HG03521 (cell line): Measurements from ENCODE around the gene INTS6.

ENCODE experiments used
- ATAC-seq: cut with Tn5 transposase; IDR thresholded peaks from one replicate; pipeline ENCODE4 v1.9.1; 2021; ENCODE audit warnings: mild to moderate bottlenecking, moderate library complexity; ENCODE audit not compliant: unreplicated experiment

INTS6 gene

DNA sequence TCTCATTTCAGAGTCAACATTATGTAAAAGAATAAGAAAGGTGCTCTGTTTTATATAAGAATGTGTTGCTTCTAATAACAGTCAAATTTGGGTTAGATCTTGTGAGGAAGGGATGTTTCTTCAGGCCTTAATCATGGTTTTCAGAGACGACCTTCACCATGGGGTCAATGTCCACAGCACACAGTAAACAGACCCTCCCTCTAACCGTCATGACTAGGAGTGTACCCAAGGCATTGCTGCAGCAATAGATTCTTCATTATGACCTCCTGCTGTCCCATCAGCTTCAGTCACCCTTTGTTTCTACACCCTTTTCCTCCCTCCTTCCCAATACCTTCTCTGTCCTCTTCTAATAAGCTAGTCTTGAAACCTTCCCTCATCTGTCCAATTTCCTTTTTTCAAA, 97.6 kb downstream of the INTS6 start:
- ATAC-seq, result no peak

DNA sequence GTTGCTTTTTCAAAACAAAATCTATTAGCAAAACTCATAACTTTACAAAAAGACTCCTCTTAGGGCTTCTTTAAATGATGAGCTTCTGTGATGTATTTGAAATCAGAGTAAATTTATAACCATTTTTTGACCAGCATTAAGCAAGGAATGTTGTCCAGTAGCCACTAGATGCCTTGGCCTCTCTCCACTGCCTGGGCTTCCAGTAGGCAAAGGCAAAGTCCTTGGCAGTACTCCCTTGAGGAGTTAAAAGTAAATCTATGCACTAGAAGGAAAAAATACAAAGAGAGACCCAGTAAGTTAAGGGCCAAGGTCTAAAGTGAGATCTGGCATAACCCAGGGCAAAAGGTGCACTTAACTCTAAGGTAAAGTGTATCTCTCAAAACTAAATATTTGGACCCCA, 103.8 kb downstream of the INTS6 start:
- no peak for ATAC-seq

DNA sequence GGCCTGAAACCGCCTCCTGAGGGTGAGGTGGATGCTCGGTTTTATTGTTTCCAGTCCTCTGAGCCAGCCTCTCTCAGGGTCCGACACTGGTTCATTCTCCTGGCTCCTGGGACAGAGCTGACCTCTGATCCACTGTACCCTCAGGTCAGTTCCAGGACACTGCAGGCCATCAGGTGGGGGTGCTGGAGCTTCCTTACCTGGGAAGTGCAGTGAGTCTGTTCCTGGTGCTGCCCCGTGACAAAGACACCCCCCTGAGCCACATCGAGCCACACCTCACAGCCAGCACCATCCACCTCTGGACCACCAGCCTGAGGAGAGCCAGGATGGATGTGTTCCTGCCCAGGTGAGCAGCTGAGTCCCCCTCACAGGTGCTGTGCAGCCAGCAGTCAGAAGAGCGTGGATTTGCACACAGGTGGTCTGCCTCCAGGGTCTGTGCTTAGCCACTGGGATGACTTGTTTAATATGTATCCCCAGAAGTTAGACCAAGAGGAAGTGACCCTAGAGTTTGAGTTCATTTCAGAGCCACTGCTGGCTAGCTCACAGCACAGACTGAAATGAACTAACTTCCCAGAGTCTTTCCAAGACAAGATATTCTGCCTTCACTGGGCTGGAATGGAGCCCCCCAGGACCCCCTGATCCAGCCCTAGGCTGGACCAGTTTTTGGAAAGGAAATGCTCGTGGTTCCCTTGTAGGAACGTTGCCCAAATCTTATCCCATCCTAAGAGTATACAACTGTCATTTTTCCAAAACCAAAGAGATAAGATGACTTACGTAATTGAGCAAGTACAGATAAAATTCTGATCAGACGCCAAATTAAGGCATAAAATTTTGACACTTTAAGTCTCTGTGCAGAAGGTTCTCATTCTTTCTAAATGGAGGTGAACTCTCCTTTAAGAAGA, 104.5 kb downstream of the INTS6 start:
- no peak for ATAC-seq

DNA sequence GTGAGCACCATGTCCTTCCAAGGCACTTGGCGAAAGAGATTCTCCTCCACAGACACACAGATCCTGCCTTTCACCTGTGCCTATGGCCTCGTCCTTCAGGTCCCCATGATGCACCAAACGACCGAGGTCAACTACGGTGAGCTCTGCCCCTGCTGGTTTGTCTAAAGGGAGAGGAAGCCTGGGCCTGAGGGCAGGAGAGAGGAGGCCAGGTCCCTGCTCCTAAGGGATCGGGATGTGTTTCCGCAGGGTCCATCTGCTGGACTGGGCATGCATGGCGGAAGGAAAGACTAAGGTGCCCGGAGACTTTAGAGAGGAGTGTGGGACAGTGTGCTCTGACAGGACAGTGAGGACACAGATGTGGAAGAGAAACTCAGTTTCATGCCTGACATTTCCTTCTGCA, 105.7 kb downstream of the INTS6 start:
- ATAC-seq, result no peak

DNA sequence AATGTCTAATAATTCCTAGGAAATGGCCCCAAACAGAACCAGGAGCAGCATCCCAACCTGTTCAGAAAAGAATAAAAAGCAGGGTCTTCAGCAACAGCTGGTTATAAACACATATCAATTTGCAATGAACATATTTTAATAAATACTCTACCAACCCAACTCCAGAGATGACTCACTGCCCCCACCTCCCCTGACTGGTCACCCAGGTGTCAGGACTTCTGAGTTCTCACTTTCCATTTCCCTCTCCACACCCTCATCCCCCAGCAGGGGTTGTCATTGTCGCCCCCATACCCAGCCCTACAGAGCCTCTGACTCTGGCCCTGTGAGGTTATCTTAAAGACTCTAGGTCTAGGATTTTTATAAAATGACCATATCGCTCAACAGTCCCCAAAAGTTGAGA, 106.4 kb downstream of the INTS6 start:
- no peak for ATAC-seq

DNA sequence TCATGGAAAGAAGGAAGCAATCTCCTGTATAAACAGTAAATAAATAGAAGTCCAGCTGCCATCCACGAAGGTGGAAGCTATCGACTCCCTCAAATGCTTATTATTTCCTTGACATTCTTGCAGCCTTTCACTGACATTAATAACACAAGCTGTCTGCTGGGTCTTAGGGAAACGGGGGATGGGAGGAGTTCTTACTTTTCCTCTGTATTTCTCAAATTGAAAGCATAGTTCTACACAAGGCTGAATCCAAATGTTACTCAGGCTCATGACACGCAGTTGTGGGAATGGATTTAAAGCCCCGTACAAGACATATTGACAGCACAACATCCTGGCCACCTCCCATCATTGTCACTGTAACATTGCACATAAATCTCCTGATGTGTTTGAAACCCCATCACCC, 109.4 kb downstream of the INTS6 start:
- no peak for ATAC-seq

DNA sequence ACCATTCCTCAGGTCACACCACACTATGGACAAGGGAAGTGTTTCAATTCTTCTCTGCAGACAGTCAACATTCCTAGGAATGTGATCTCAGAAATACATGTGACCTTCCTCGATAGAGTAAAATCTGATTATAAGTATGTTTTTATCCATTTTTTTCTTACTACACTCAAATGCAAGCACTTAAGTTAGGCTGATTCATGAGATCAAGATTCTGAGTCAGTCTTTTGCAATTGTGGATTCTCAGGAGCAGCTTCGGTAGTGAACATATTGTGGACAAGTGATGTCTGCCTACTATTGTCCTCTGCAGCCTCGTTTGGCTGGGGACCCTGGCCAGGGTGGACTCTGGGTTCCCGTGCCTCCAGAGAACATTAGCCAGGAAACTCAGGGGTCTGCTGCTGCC, 110.1 kb downstream of the INTS6 start:
- no peak for ATAC-seq

DNA sequence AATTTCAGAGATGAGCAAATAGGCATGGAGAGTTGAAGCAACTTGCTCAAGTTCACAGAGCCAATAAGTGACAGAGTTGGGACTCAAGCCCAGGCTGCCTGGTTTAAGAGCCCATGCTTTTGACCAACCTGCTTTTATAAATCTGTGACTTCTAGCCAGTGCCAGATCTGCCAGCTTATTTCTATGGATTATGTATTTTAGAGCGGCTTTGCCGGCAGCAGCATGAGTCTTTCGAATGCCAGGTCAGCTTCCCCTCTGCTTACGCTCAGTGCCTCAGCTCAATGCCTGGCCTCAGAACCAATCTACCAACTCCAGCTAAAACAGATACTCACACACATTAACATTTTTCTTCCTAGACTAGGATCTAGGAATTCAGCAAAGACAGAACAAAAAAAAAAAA, 111.0 kb downstream of the INTS6 start:
- no peak for ATAC-seq

DNA sequence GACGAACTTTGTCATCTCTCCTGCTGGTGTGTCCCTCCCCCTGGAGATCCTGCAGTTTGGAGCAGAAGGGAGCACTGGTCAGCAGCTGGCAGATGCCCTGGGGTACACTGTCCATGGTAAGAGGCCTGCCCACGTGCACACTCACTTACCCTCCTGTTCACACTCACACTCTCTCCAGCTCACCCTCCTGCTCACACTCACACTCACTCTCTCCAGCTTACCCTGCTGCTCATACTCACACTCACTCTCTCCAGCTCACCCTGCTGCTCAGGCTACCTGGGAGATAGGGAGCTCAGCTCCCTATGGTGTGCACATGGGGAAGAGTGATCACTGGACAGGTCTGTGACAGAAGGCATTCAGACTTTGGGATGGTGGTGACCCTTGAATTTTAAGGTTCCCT, 111.6 kb downstream of the INTS6 start:
- no peak for ATAC-seq

DNA sequence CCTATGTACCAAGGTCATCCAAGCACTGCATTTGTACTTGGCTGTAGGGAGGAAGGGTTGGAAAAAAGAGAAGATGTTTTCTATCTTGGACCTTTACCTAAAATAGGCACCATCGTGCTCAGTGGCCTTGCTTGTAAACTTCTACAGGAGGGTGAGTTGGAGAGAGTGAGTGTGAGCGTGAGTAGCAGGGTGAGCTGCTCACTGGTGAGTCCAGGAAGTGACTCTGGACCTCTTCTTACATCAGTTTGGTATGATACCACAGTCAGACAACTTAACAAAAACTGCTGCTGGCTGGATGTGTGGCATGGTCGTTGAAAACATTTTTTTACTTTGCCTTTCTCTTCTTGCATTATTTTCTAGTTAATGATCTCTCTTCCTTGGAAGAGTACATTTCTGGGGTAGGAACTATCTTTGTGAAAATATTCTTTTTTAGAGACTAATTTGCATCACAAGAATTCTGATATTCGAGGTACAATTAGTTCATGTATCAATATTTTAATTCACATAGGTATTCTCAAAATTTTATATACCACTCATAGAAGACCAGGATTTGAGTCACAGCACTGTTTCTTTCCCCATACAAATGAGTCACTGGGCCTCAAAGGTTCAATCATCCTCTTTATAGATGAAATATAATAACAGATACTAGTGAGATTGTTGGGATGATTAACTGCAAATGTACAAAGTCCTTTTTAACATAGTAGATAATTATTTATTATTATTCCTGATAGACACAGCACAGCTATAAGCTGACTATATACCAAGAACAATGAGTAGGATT, 112.7 kb downstream of the INTS6 start:
- ATAC-seq, result no peak

DNA sequence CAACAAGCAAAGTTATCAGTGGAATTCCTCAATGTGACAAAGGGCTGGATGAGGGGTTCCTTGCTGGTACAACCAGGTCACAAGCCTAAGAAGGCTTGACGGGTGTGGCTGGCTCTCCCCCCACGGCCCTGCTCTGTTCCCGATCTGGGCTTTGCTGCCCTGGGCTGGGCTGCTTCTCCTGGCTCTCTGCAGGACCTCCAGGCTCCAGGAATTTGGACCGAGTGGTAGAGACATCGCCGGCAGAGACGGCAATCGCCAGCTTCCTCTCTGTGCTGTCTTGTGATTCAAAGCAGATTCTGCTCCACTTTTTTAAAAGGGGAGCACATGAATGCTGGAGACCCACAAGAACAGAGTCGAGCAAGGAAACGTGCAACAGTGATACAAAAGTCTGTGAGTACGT, 113.5 kb downstream of the INTS6 start, which contains the start of gene SERPINE3:
Gene SERPINE3, plus strand, starts transcription at position 338 of the 400 bp plus-strand sequence. CDS start 1,401 bp downstream, outside the sequence.
- ATAC-seq, result no peak

DNA sequence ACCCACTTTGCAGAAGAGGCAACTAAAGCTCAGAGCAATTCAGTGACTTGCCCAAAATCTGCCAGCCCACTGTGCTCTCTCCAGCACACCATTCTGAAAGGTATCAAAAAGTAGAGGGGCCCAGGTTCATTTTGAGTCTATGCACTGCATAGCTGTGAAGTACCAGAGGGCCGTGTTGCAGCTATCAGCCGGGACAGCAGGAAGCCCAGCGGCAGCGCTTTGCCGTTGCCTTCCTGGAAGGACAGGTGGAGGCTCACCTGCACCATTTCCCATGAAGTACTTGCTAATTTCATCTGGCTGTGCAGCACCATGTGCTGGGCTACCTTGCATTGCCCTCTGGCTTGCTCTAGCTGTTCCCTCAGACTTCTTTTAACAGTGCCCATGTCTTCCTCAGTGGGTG, 116.1 kb downstream of the INTS6 start:
- ATAC-seq, result no peak

DNA sequence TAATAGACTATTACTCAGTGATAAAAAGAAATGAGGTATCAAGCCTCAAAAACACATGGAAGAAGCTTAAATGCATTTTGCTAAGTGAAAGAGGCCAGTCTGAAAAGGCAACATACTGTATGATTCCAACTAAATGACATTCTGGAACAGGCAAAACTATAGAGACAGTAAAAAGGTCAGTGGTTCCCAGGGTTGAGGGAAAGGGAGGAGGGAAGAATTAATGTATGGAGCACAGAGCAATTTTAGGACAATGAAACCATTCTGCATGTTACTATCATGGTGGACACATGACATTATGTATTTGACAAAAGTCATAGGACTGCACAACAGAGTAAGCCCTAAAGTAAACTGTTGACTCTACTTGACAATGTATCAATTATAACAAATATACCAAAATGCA, 119.0 kb downstream of the INTS6 start:
- ATAC-seq, result no peak

DNA sequence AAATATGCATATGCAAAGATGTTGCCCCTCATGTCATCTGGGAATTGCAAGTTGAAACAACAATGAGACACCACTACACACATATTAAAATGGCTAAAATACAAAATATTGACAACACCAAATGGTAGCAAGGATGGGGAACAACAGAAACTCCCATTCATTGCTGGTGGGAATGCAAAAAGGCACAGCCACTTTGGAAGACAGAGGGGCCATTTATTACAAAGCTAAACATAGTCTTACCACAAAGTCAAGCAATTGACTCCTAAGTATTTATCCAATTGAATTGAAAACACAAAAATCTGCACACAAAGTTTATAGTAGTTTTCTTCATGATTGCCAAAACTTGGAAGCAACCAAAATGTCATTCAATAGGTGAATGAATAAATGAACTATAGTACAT, 119.4 kb downstream of the INTS6 start:
- ATAC-seq, result no peak

DNA sequence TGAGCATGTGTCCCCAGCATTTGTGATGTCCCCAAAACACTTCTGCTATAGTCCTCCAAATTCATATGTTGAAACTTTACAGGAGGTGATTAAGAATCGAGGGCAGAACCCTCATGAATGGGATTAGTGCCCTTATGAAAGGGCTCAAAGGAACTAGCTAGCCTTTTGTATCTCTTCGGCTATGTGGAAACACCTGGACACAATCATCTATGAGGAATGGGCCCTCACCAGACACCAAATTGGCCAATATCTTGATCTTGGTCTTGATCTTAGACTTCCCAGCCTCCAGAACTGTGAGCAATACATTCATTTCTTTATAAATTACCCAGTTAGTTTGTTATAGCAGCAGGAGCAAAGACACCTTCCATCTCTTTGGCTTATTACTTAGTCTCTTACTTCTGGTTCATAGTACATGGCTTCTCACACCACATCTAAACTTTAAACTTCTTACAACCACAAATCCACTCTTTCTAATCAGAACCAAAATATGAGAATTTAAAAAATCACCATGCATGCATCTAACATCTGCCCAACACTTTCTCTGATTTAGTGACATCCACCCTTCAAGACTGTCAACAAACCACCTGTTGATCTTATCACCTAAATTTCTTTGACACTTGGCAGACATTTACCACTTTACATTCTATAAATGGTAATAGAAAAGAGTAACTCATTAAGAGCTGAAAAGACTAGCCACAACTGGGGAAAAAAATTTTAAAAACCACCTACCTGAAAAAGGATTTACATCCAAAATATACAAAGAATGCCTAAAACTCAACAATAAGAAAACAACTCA, 120.1 kb downstream of the INTS6 start:
- no peak for ATAC-seq

DNA sequence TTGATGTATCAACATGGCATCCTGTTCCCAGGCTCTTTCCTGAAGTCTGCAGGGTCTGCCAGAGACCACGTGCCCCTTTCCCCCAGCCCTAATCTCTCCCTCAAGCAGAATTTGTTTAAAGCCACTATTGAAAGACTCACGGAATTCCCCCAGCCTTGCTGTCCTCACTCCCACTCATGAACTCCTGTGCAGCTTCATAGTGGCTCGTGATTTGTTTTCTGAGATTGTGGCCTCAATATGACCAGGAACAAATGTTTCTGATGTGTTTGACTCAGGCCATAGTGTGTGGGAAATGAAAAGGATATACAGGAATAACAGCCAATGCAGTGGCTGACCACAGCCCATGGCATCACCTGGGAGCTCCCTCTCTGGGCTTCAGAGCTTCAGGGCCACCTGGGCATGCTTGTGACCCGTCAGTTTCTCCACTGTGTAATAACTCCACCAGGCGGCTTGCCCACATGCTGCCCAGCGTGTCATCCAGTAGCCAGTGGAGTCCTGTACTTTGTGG, 121.4 kb downstream of the INTS6 start:
- peak; percentile 31 for ATAC-seq

DNA sequence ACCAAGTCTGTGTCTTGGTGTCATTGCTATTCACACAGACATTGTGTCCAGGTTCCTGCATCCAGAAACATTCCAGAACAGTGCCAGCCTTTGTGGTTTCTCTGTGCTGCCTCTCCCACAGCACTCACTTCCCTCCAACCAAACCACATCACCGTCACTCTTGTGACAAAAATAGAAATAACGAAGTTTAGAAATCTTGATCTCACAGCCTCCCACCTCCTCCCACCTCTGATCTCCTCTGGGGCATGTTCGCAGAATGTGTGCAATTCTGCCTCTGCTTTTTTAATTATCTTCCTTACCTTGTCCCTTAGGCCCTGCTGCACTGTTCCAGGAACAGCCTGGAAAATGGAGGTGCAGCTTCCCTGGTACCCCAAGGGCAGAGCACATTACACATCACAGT, 122.0 kb downstream of the INTS6 start:
- ATAC-seq, result peak; percentile 48

DNA sequence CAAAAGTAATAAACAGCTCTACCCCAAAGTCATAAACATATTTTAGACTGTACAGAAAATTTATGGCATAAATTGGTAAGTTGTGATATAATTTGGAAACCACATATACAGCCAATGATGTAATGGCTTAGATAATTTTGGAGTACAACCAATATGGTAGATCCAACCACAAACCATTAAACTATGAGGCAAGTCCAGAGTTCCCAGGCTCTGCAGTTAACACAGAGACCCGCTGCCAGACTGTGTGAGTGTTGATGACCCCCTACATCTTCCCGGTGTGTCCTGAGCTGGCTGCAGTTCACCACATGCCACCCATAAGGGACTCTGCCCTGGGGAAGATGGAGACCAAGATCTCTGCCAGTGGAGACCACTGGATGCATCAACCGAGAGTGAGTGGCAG, 123.2 kb downstream of the INTS6 start:
- ATAC-seq, result no peak

DNA sequence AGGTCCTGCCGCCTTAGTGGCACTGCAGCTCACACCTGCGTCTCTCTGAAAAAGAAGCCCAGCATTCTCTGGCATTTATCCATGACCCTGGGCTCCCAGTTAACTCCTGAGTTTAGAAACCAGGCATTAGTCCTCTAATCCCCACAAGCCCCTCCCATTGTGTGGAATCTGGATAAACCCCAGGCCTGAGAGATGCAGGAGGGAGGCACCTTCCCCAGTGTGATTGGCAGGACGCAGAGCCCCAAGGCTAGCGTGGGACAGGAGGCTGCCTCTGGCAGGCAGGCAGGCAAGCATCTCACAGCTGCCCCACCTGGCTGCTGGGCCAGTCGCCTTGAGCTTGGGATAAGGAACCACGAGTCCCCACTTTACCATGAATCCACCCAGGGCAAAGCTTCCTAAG, 124.3 kb downstream of the INTS6 start:
- no peak for ATAC-seq

DNA sequence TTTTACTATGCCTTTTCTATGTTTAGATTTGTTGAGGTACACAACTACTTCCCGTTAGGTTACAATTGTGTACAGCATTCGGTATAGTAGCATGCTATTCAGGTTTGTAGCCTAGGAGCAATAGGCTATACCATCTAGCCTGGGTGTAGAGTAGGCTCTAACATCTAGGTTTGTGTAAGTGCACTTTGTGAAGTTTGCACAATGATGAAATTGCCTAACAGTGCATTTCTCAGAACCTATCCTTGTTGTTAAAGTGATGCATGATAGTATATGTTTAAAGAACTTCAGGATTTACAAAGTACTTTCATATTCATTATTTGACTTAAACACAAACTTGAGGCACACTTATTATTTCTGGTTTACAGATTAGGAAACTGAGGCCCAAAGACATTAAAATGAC, 124.9 kb downstream of the INTS6 start:
- no peak for ATAC-seq

DNA sequence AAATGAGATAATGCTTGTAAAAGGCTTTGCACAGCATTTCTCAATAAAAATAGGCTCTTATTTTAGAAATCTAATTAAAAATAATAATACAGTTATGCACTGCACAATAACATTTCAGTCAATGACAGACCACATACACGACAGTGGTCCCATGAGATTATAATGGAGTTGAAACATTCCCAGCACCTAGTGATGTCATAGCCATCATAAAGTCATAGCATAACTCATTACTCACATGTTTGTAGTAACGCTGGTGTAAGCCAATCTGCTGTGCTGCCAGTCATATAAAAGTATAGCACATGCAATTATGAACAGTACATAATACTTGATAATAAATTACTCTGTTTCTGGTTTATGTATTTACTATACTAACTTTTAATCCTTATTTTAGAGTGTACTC, 126.1 kb downstream of the INTS6 start:
- no peak for ATAC-seq
